Measurements from ENCODE around the gene CXXC5.

Gene CXXC5

GRCh38 chr5:139683295-139684271 lies 35.4 kb downstream of the CXXC5 start:
- peaks cover 25% of the 10 kb centered on the region for H3K36me3 ChIP-seq (ENCODE audit: control insufficient read depth, insufficient read depth, low read length)
- H3K27me3 ChIP-seq (ENCODE audit: control insufficient read depth, insufficient read depth, low read length): no peaks in the 10 kb centered on the region
- no peak overlapping the region for H3K4me3 ChIP-seq (ENCODE audit: low read depth, low read length)
- peaks cover 25% of the 10 kb centered on the region for H3K4me1 ChIP-seq (ENCODE audit: control insufficient read depth, insufficient read depth, low read length)
- H3K9me3 ChIP-seq (ENCODE audit: control insufficient read depth, insufficient read depth, low read length): no peaks in the 10 kb centered on the region
- H3K9ac ChIP-seq (ENCODE audit: low read depth, low read length): no peak overlapping the region

GRCh38 chr5:139684350-139684880 lies 36.3 kb downstream of the CXXC5 start:
- Histone ChIP-seq H3K36me3 (ENCODE audit: control insufficient read depth, insufficient read depth, low read length) (peaks cover 20% of the 10 kb centered on the region), H3K9ac (ENCODE audit: low read depth, low read length) (no peak overlapping the region), H3K4me1 (ENCODE audit: control insufficient read depth, insufficient read depth, low read length) (peaks cover 32% of the 10 kb centered on the region), H3K4me3 (ENCODE audit: low read depth, low read length) (no peak overlapping the region), H3K27me3 (ENCODE audit: control insufficient read depth, insufficient read depth, low read length) (no peaks in the 10 kb centered on the region), H3K9me3 (ENCODE audit: control insufficient read depth, insufficient read depth, low read length) (no peaks in the 10 kb centered on the region)

- Histone ChIP-seq H3K36me3 (ENCODE audit: control insufficient read depth, insufficient read depth, low read length) (peaks cover 20% of the 10 kb centered on the region), H3K4me1 (ENCODE audit: control insufficient read depth, insufficient read depth, low read length) (peaks cover 37% of the 10 kb centered on the region), H3K9ac (ENCODE audit: low read depth, low read length) (no peak overlapping the region), H3K4me3 (ENCODE audit: low read depth, low read length) (no peak overlapping the region), H3K9me3 (ENCODE audit: control insufficient read depth, insufficient read depth, low read length) (no peaks in the 10 kb centered on the region), H3K27me3 (ENCODE audit: control insufficient read depth, insufficient read depth, low read length) (no peaks in the 10 kb centered on the region)
Measured at GRCh38 chr5:139684881-139685749, 37.0 kb downstream of the CXXC5 start.

- Histone ChIP-seq H3K4me1 (ENCODE audit: control insufficient read depth, insufficient read depth, low read length) (peaks cover 41% of the 10 kb centered on the region), H3K9me3 (ENCODE audit: control insufficient read depth, insufficient read depth, low read length) (no peaks in the 10 kb centered on the region), H3K4me3 (ENCODE audit: low read depth, low read length) (no peak overlapping the region), H3K27me3 (ENCODE audit: control insufficient read depth, insufficient read depth, low read length) (peaks cover under 1% of the 10 kb centered on the region), H3K9ac (ENCODE audit: low read depth, low read length) (no peak overlapping the region), H3K36me3 (ENCODE audit: control insufficient read depth, insufficient read depth, low read length) (peaks cover 12% of the 10 kb centered on the region)
Measured at GRCh38 chr5:139685886-139686285, 37.7 kb downstream of the CXXC5 start.

- Histone ChIP-seq H3K4me3 (ENCODE audit: low read depth, low read length) (no peak overlapping the region), H3K36me3 (ENCODE audit: control insufficient read depth, insufficient read depth, low read length) (peaks cover 8% of the 10 kb centered on the region), H3K4me1 (ENCODE audit: control insufficient read depth, insufficient read depth, low read length) (peaks cover 41% of the 10 kb centered on the region), H3K27me3 (ENCODE audit: control insufficient read depth, insufficient read depth, low read length) (peaks cover 5% of the 10 kb centered on the region), H3K9me3 (ENCODE audit: control insufficient read depth, insufficient read depth, low read length) (no peaks in the 10 kb centered on the region), H3K9ac (ENCODE audit: low read depth, low read length) (no peak overlapping the region)
Measured at GRCh38 chr5:139686356-139686705, 38.2 kb downstream of the CXXC5 start.

GRCh38 chr5:139686706-139687441 lies 38.7 kb downstream of the CXXC5 start:
- H3K9ac ChIP-seq (ENCODE audit: low read depth, low read length): no peak overlapping the region
- peaks cover 9% of the 10 kb centered on the region for H3K27me3 ChIP-seq (ENCODE audit: control insufficient read depth, insufficient read depth, low read length)
- no peaks in the 10 kb centered on the region for H3K9me3 ChIP-seq (ENCODE audit: control insufficient read depth, insufficient read depth, low read length)
- H3K4me1 ChIP-seq (ENCODE audit: control insufficient read depth, insufficient read depth, low read length): peaks cover 41% of the 10 kb centered on the region
- H3K36me3 ChIP-seq (ENCODE audit: control insufficient read depth, insufficient read depth, low read length): peaks cover 4% of the 10 kb centered on the region
- H3K4me3 ChIP-seq (ENCODE audit: low read depth, low read length): no peak overlapping the region

- peaks cover 4% of the 10 kb centered on the region for H3K36me3 ChIP-seq (ENCODE audit: control insufficient read depth, insufficient read depth, low read length)
- H3K9ac ChIP-seq (ENCODE audit: low read depth, low read length): no peak overlapping the region
- peaks cover 38% of the 10 kb centered on the region for H3K4me1 ChIP-seq (ENCODE audit: control insufficient read depth, insufficient read depth, low read length)
- no peaks in the 10 kb centered on the region for H3K9me3 ChIP-seq (ENCODE audit: control insufficient read depth, insufficient read depth, low read length)
- peaks cover 11% of the 10 kb centered on the region for H3K27me3 ChIP-seq (ENCODE audit: control insufficient read depth, insufficient read depth, low read length)
- H3K4me3 ChIP-seq (ENCODE audit: low read depth, low read length): no peak overlapping the region
Measured at GRCh38 chr5:139687656-139688055, 39.5 kb downstream of the CXXC5 start.

GRCh38 chr5:139688088-139688702 lies 40.0 kb downstream of the CXXC5 start:
- no peak overlapping the region for H3K4me3 ChIP-seq (ENCODE audit: low read depth, low read length)
- H3K4me1 ChIP-seq (ENCODE audit: control insufficient read depth, insufficient read depth, low read length): peaks cover 35% of the 10 kb centered on the region
- H3K27me3 ChIP-seq (ENCODE audit: control insufficient read depth, insufficient read depth, low read length): peaks cover 11% of the 10 kb centered on the region
- no peak overlapping the region for H3K9ac ChIP-seq (ENCODE audit: low read depth, low read length)
- H3K9me3 ChIP-seq (ENCODE audit: control insufficient read depth, insufficient read depth, low read length): no peaks in the 10 kb centered on the region
- peaks cover 4% of the 10 kb centered on the region for H3K36me3 ChIP-seq (ENCODE audit: control insufficient read depth, insufficient read depth, low read length)

GRCh38 chr5:139688751-139689372 lies 40.7 kb downstream of the CXXC5 start:
- peaks cover 15% of the 10 kb centered on the region for H3K27me3 ChIP-seq (ENCODE audit: control insufficient read depth, insufficient read depth, low read length)
- no peak overlapping the region for H3K9ac ChIP-seq (ENCODE audit: low read depth, low read length)
- H3K4me1 ChIP-seq (ENCODE audit: control insufficient read depth, insufficient read depth, low read length): peaks cover 35% of the 10 kb centered on the region
- H3K36me3 ChIP-seq (ENCODE audit: control insufficient read depth, insufficient read depth, low read length): peaks cover 3% of the 10 kb centered on the region
- H3K9me3 ChIP-seq (ENCODE audit: control insufficient read depth, insufficient read depth, low read length): no peaks in the 10 kb centered on the region
- H3K4me3 ChIP-seq (ENCODE audit: low read depth, low read length): no peak overlapping the region

GRCh38 chr5:139689631-139690063 lies 41.5 kb downstream of the CXXC5 start:
- peaks cover 18% of the 10 kb centered on the region for H3K27me3 ChIP-seq (ENCODE audit: control insufficient read depth, insufficient read depth, low read length)
- no peaks in the 10 kb centered on the region for H3K9me3 ChIP-seq (ENCODE audit: control insufficient read depth, insufficient read depth, low read length)
- H3K9ac ChIP-seq (ENCODE audit: low read depth, low read length): no peak overlapping the region
- no peak overlapping the region for H3K4me3 ChIP-seq (ENCODE audit: low read depth, low read length)
- peaks cover 27% of the 10 kb centered on the region for H3K4me1 ChIP-seq (ENCODE audit: control insufficient read depth, insufficient read depth, low read length)
- H3K36me3 ChIP-seq (ENCODE audit: control insufficient read depth, insufficient read depth, low read length): peaks cover 3% of the 10 kb centered on the region
